ENCODE measurements around the gene BPIFB4.

DNA sequence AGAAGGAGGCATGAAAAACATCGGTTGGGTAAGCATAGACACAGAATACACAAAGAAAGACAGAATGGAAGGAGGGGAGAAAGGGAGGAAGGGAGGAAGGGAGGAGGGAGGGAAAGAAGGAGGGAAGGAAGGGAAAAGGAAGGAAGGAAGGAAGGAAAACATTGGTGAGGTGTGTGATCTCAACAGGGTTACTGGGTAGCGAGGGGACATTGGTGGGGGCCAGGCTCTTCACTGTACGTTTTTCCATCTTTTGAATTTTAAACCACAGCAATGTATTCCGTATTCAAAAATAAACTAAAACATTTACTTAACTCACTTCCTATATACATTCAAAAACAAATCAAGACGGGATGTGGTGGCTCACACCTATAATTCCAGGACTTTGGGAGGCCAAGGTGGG lies 67.9 kb downstream of the BPIFB4 start:
- TF ChIP-seq, protein P1, sequence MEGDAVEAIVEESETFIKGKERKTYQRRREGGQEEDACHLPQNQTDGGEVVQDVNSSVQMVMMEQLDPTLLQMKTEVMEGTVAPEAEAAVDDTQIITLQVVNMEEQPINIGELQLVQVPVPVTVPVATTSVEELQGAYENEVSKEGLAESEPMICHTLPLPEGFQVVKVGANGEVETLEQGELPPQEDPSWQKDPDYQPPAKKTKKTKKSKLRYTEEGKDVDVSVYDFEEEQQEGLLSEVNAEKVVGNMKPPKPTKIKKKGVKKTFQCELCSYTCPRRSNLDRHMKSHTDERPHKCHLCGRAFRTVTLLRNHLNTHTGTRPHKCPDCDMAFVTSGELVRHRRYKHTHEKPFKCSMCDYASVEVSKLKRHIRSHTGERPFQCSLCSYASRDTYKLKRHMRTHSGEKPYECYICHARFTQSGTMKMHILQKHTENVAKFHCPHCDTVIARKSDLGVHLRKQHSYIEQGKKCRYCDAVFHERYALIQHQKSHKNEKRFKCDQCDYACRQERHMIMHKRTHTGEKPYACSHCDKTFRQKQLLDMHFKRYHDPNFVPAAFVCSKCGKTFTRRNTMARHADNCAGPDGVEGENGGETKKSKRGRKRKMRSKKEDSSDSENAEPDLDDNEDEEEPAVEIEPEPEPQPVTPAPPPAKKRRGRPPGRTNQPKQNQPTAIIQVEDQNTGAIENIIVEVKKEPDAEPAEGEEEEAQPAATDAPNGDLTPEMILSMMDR (IDR thresholded peaks at IDR 0.05; ENCODE audit: low read length) = no peak
- TF ChIP-seq EZH2phosphoT487 (IDR thresholded peaks at IDR 0.05; ENCODE audit: low read length) = no peak
